ENCODE data around the gene ZFTA. TPM values are rescaled to one million over a fixed set of nuclear protein-coding genes. Genes with fewer than 3 reads are reported as not detected.
A peak's percentile ranks its signal among the peaks of the same experiment; 100 is the strongest.

Gene ZFTA
- total RNA-seq, 1 experiment from 2014 or later: 30.8 TPM

DNA sequence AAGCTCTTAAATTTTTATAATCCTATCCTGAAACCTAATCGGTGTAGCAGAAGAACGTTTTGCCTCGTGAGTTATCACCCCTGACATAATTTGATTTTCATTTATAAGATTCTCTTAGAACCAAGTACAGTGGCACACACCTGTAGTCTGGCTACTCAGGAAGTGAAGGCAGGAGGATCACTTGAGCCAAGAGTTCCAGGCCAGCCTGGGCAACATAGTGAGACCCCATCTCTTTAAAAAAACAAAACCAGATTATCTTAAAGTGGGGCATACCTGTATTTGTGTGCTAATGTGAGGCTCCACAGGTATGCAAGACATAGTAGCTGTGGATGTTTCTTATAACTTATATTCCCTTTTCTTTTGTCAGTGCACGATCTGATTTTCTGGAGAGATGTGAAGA is 19.0 kb downstream of the ZFTA start:
- H3K4me1 Mint-ChIP-seq (ENCODE audit: low read depth, unreplicated experiment): peaks cover 10% of the 10 kb centered on the region
- ChIA-PET CTCF (interaction anchor here (0.6 kb wide), 1 partner anchor 677 kb away, joined by 3 read pairs; no protein-coding TSS in a partner anchor), POLR2A (no interaction called here)
- H3K9me3 ChIP-seq: no peaks in the 10 kb centered on the region
- intact Hi-C loops (cut with micrococcal nuclease; ENCODE audit: unreplicated experiment): no loop called here
- no peaks in the 10 kb centered on the region for H3K9me3 Mint-ChIP-seq (ENCODE audit: unreplicated experiment)
- no peaks in the 10 kb centered on the region for H3K27me3 ChIP-seq (replicated peaks; ENCODE audit: control insufficient read depth, insufficient read depth, low read length)
- no peak overlapping the region for H3K27ac Mint-ChIP-seq (ENCODE audit: unreplicated experiment)
- TF ChIP-seq, protein P1, sequence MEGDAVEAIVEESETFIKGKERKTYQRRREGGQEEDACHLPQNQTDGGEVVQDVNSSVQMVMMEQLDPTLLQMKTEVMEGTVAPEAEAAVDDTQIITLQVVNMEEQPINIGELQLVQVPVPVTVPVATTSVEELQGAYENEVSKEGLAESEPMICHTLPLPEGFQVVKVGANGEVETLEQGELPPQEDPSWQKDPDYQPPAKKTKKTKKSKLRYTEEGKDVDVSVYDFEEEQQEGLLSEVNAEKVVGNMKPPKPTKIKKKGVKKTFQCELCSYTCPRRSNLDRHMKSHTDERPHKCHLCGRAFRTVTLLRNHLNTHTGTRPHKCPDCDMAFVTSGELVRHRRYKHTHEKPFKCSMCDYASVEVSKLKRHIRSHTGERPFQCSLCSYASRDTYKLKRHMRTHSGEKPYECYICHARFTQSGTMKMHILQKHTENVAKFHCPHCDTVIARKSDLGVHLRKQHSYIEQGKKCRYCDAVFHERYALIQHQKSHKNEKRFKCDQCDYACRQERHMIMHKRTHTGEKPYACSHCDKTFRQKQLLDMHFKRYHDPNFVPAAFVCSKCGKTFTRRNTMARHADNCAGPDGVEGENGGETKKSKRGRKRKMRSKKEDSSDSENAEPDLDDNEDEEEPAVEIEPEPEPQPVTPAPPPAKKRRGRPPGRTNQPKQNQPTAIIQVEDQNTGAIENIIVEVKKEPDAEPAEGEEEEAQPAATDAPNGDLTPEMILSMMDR (IDR thresholded peaks at IDR 0.05; ENCODE audit: insufficient read depth in 1 of 2, low read depth in 1 of 2, low read length in 1 of 2, severe bottlenecking in 1 of 2, unreplicated experiment in 1 of 2): no peak
- no peak for DNase-seq
- H3K36me3 ChIP-seq (ENCODE audit: control insufficient read depth, insufficient read depth, low read length): peaks cover 2% of the 10 kb centered on the region; the same call in 1 of the 2 replicates
- H3K4me3 ChIP-seq (ENCODE audit: low read depth, low read length): no peak overlapping the region
- H3K27me3 Mint-ChIP-seq (ENCODE audit: insufficient read depth, unreplicated experiment): no peaks in the 10 kb centered on the region
- no peak overlapping the region for H3K4me3 Mint-ChIP-seq (ENCODE audit: unreplicated experiment)
- BruUV-seq (replicated peaks): no TSS peak
- no peaks in the 10 kb centered on the region for H3K4me1 ChIP-seq
- H3K36me3 Mint-ChIP-seq (ENCODE audit: insufficient read depth, unreplicated experiment): peaks cover 41% of the 10 kb centered on the region

DNA sequence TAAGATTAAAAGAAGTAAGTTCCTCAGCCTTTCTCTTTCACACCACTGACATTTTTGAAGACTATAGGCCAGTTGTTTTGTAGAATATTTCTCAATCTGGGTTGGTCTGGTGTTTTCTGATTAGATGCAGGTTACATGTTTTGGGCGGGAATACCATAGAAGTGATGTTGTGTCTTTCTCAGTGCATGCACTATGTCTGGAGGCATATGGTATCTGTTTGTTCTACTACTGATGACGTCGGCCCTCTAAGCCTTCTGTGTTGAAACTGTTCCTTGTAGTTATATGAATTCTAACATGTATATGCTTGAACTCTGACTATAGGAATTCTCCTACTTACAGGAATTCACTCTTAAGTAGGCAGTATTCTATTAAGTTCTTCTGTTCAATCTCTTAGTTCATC is 21.6 kb downstream of the ZFTA start:
- POLR2A ChIA-PET: no interaction called here
- Mint-ChIP-seq H3K9me3 (ENCODE audit: unreplicated experiment) (no peaks in the 10 kb centered on the region), H3K27ac (ENCODE audit: unreplicated experiment) (no peak overlapping the region), H3K27me3 (ENCODE audit: insufficient read depth, unreplicated experiment) (no peaks in the 10 kb centered on the region), H3K4me3 (ENCODE audit: unreplicated experiment) (no peak overlapping the region), H3K4me1 (ENCODE audit: low read depth, unreplicated experiment) (peaks cover 10% of the 10 kb centered on the region), H3K36me3 (ENCODE audit: insufficient read depth, unreplicated experiment) (peaks cover 21% of the 10 kb centered on the region)
- Histone ChIP-seq H3K36me3 (ENCODE audit: control insufficient read depth, insufficient read depth, low read length) (no peaks in the 10 kb centered on the region), H3K27me3 (replicated peaks; ENCODE audit: control insufficient read depth, insufficient read depth, low read length) (no peaks in the 10 kb centered on the region), H3K4me3 (ENCODE audit: low read depth, low read length) (no peak overlapping the region), H3K9me3 (no peaks in the 10 kb centered on the region), H3K4me1 (no peaks in the 10 kb centered on the region)
- TF ChIP-seq, protein P1 (IDR thresholded peaks at IDR 0.05; ENCODE audit: insufficient read depth in 1 of 2, low read depth in 1 of 2, low read length in 1 of 2, severe bottlenecking in 1 of 2, unreplicated experiment in 1 of 2): no peak
- intact Hi-C loops (cut with micrococcal nuclease; ENCODE audit: unreplicated experiment): no loop called here
- DNase-seq: no peak
- no TSS peak for BruUV-seq (replicated peaks)
- CTCF ChIA-PET: interaction anchor here (0.7 kb wide), 1 partner anchor 74 kb away, joined by 3 read pairs; no protein-coding TSS in a partner anchor

DNA sequence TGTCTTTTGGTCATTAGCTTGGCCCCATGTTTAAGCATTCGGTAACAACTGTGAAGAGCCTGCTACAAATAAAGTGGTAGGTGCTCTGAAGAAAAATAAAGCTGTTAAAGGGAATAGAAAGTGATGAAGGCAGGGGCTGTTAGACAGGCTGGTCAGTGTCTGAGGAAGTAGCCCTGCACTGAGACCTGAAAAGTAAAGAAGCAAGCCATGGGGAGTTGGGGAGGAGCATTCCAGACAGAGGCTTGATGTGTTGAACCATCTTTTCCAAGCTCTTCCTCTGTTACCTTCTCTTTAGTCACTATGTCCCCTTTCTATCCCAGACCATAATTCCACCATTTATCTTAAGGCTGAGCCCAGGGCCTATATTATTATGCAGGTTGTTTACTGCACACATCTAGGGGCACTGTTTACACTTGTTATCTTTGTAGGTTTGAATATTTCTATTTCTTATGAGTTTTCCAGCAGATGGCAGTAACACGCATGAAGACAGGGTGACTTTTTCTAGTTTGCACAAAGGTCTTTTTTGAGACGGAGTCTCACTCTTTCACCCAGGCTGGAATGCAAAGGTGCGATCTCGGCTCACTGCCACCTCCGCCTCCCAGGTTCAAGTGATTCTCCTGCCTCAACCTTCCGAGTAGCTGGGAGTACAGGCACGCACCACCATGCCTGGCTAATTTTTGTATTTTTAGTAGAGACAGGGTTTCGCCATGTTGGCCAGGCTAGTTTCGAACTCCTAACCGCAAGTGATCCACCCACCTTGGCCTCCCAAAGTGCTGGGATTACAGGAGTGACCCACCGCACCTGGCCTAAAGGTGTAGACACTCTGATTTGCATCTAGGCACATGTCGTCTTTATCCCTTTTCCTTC is 23.0 kb downstream of the ZFTA start:
- Histone ChIP-seq H3K36me3 (ENCODE audit: control insufficient read depth, insufficient read depth, low read length) (no peaks in the 10 kb centered on the region), H3K27me3 (replicated peaks; ENCODE audit: control insufficient read depth, insufficient read depth, low read length) (no peaks in the 10 kb centered on the region), H3K4me3 (ENCODE audit: low read depth, low read length) (no peak overlapping the region), H3K9me3 (no peaks in the 10 kb centered on the region), H3K4me1 (no peaks in the 10 kb centered on the region)
- Mint-ChIP-seq H3K27me3 (ENCODE audit: insufficient read depth, unreplicated experiment) (no peaks in the 10 kb centered on the region), H3K4me3 (ENCODE audit: unreplicated experiment) (no peak overlapping the region), H3K4me1 (ENCODE audit: low read depth, unreplicated experiment) (peaks cover 10% of the 10 kb centered on the region), H3K36me3 (ENCODE audit: insufficient read depth, unreplicated experiment) (peaks cover 9% of the 10 kb centered on the region), H3K27ac (ENCODE audit: unreplicated experiment) (no peak overlapping the region), H3K9me3 (ENCODE audit: unreplicated experiment) (no peaks in the 10 kb centered on the region)
- intact Hi-C loops (cut with micrococcal nuclease; ENCODE audit: unreplicated experiment): no loop called here
- TF ChIP-seq, protein P1 (IDR thresholded peaks at IDR 0.05; ENCODE audit: insufficient read depth in 1 of 2, low read depth in 1 of 2, low read length in 1 of 2, severe bottlenecking in 1 of 2, unreplicated experiment in 1 of 2): peak; percentile 24 to 49
- BruUV-seq (replicated peaks): no TSS peak
- ChIA-PET CTCF (no interaction called here), POLR2A (no interaction called here)
- no peak for DNase-seq

All from Caco-2 (cell line).